HEK293 (cell line): ENCODE measurements around the gene ELL.

Source experiments
- CTCF ChIA-PET: fragments of 350-600 bp; formaldehyde crosslinking; extraction: SDS; loops from one replicate; lab custom pipeline; 2021; ENCODE audit warnings: antibody characterized with exemption; lab: Yijun Ruan, JAX
- POLR2A ChIA-PET: fragments of 300-600 bp; formaldehyde crosslinking; extraction: SDS; loops from one replicate; lab custom pipeline; 2020; ENCODE audit warnings: antibody characterized with exemption, inconsistent platforms; lab: Yijun Ruan, JAX
- H3K27ac ChIP-seq: fragments of 200-500 bp; sonication (Bioruptor generic); 2 replicates; pipeline ENCODE4 v1.5.1; 2014; ENCODE audit warnings: low read depth, low read length, control low read depth, inconsistent platforms; ENCODE audit errors: extremely low read depth
- H3K36me3 ChIP-seq, 2 experiments: fragments of 200-500 bp in 1 of 2; sonication (Bioruptor generic) in 1 of 2; 1 replicate in 1 of 2; 2 replicates in 1 of 2; pipeline ENCODE4 v1.5.1; 2014 to 2017; ENCODE audit warnings: inconsistent platforms in 2 of 2, low read length in 2 of 2; ENCODE audit not compliant: control insufficient read depth in 2 of 2, insufficient read depth in 1 of 2
- H3K4me1 ChIP-seq: fragments of 200-500 bp; sonication (Bioruptor generic); 2 replicates; pipeline ENCODE4 v1.5.1; 2014; ENCODE audit warnings: mild to moderate bottlenecking, low read length, inconsistent platforms; ENCODE audit not compliant: control insufficient read depth, insufficient read depth
- H3K4me3 ChIP-seq: 2 replicates; pipeline ENCODE4 v1.5.1; 2011; ENCODE audit warnings: low read depth, mild to moderate bottlenecking, control low read depth, low read length, moderate library complexity
- H3K9me3 ChIP-seq: fragments of 200-500 bp; sonication (Bioruptor generic); 2 replicates; pipeline ENCODE4 v1.5.1; 2014; ENCODE audit warnings: low read depth, low read length, inconsistent platforms; ENCODE audit not compliant: control insufficient read depth, insufficient read depth
- CTCF ChIP-seq: fragments of 450-650 bp; formaldehyde crosslinking; IDR thresholded peaks from 2 replicates; pipeline ENCODE4 v1.5.1; 2016; ENCODE audit warnings: missing biosample characterization, missing genetic modification characterization
- GLIS1 ChIP-seq: fragments of 450-650 bp; formaldehyde crosslinking; IDR thresholded peaks from 2 replicates; pipeline ENCODE4 v1.5.1; 2016; ENCODE audit warnings: missing biosample characterization, missing genetic modification characterization
- GLIS2 ChIP-seq: fragments of 450-650 bp; formaldehyde crosslinking; IDR thresholded peaks from 2 replicates; pipeline ENCODE4 v1.5.1; 2016; ENCODE audit warnings: missing biosample characterization, missing genetic modification characterization
- HOXA7 ChIP-seq: sonication (generic); formaldehyde crosslinking; IDR thresholded peaks from 2 replicates; pipeline ENCODE4 v1.8.1; 2022; ENCODE audit warnings: missing genetic modification reagents, borderline replicate concordance
- IKZF3 ChIP-seq: fragments of 450-650 bp; IDR thresholded peaks from 2 replicates; pipeline ENCODE4 v1.5.0; 2018; ENCODE audit warnings: missing biosample characterization, mild to moderate bottlenecking, missing genetic modification characterization, moderate library complexity
- KLF1 ChIP-seq: fragments of 450-650 bp; formaldehyde crosslinking; IDR thresholded peaks from 2 replicates; pipeline ENCODE4 v1.5.1; 2016; ENCODE audit warnings: missing biosample characterization, missing genetic modification characterization
- KLF9 ChIP-seq: fragments of 450-650 bp; formaldehyde crosslinking; IDR thresholded peaks from 2 replicates; pipeline ENCODE4 v1.5.1; 2016; ENCODE audit warnings: missing biosample characterization, missing genetic modification characterization, low read depth
- MYNN ChIP-seq: fragments of 450-650 bp; formaldehyde crosslinking; IDR thresholded peaks from 2 replicates; pipeline ENCODE4 v1.5.1; 2016; ENCODE audit warnings: missing biosample characterization, missing genetic modification characterization, borderline replicate concordance
- SCRT1 ChIP-seq: fragments of 450-650 bp; formaldehyde crosslinking; IDR thresholded peaks from 2 replicates; pipeline ENCODE4 v1.5.1; 2016; ENCODE audit warnings: missing biosample characterization, missing genetic modification characterization, borderline replicate concordance
- SETDB1 ChIP-seq: IDR thresholded peaks from one replicate; pipeline ENCODE4 v1.6.1; 2017; ENCODE audit warnings: mild to moderate bottlenecking, low read length, moderate library complexity, mixed read lengths; ENCODE audit not compliant: insufficient read length
- SP2 ChIP-seq: fragments of 450-650 bp; formaldehyde crosslinking; IDR thresholded peaks from 2 replicates; pipeline ENCODE4 v1.5.1; 2016; ENCODE audit warnings: missing biosample characterization, missing genetic modification characterization
- ZBTB21 ChIP-seq: fragments of 450-650 bp; formaldehyde crosslinking; IDR thresholded peaks from 2 replicates; pipeline ENCODE4 v1.5.1; 2017; ENCODE audit warnings: missing biosample characterization, missing genetic modification characterization
- ZBTB8A ChIP-seq: fragments of 450-650 bp; formaldehyde crosslinking; IDR thresholded peaks from 2 replicates; pipeline ENCODE4 v1.5.1; 2016; ENCODE audit warnings: missing biosample characterization, missing genetic modification characterization
- ZNF266 ChIP-seq: fragments of 450-650 bp; formaldehyde crosslinking; IDR thresholded peaks from 2 replicates; pipeline ENCODE4 v1.5.1; 2016; ENCODE audit warnings: missing biosample characterization, missing genetic modification characterization, low read depth
- ZNF292 ChIP-seq: fragments of 450-650 bp; formaldehyde crosslinking; IDR thresholded peaks from 2 replicates; pipeline ENCODE4 v1.5.1; 2016; ENCODE audit warnings: low read depth, missing biosample characterization, missing genetic modification characterization, borderline replicate concordance
- ZNF473 ChIP-seq: fragments of 450-650 bp; formaldehyde crosslinking; IDR thresholded peaks from 2 replicates; pipeline ENCODE4 v1.5.1; 2017; ENCODE audit warnings: missing biosample characterization, missing genetic modification characterization
- ZNF501 ChIP-seq: fragments of 450-650 bp; formaldehyde crosslinking; IDR thresholded peaks from 2 replicates; pipeline ENCODE4 v1.5.1; 2016; ENCODE audit warnings: missing biosample characterization, missing genetic modification characterization
- ZNF561 ChIP-seq: fragments of 450-650 bp; IDR thresholded peaks from 2 replicates; pipeline ENCODE4 v1.5.1; 2018; ENCODE audit warnings: missing biosample characterization, missing genetic modification characterization, borderline replicate concordance
- ZNF580 ChIP-seq: fragments of 450-650 bp; formaldehyde crosslinking; IDR thresholded peaks from 2 replicates; pipeline ENCODE4 v1.5.1; 2016; ENCODE audit warnings: missing biosample characterization, missing genetic modification characterization
- ZNF596 ChIP-seq: fragments of 450-650 bp; IDR thresholded peaks from 2 replicates; pipeline ENCODE4 v1.5.0; 2018; ENCODE audit warnings: missing biosample characterization, mild to moderate bottlenecking, missing genetic modification characterization, moderate library complexity
- ZNF654 ChIP-seq: fragments of 450-650 bp; formaldehyde crosslinking; IDR thresholded peaks from 2 replicates; pipeline ENCODE4 v1.5.1; 2016; ENCODE audit warnings: low read depth, missing biosample characterization, missing genetic modification characterization
- ZNF664 ChIP-seq: fragments of 450-650 bp; formaldehyde crosslinking; IDR thresholded peaks from 2 replicates; pipeline ENCODE4 v1.5.1; 2016; ENCODE audit warnings: missing biosample characterization, missing genetic modification characterization
- ZNF837 ChIP-seq: fragments of 450-650 bp; formaldehyde crosslinking; IDR thresholded peaks from 2 replicates; pipeline ENCODE4 v1.5.1; 2016; ENCODE audit warnings: missing biosample characterization, missing genetic modification characterization
- ZSCAN4 ChIP-seq: fragments of 450-650 bp; formaldehyde crosslinking; IDR thresholded peaks from 2 replicates; pipeline ENCODE4 v1.5.1; 2017; ENCODE audit warnings: missing biosample characterization, missing genetic modification characterization
- TF ChIP-seq, protein P1 (sequence below): fragments of 450-650 bp; formaldehyde crosslinking; IDR thresholded peaks from 2 replicates; pipeline ENCODE4 v1.5.1; 2016; ENCODE audit warnings: missing biosample characterization, missing genetic modification characterization

The ELL gene

GRCh38 chr19:18412610-18413239 lies 109.1 kb downstream of the ELL start:
- no peaks in the 10 kb centered on the region for H3K36me3 ChIP-seq
- TF ChIP-seq SCRT1 (tag by site-specific recombination) (no peak), ZNF292 (no peak), ZSCAN4 (tag by site-specific recombination) (no peak), ZNF501 (tag by site-specific recombination) (no peak), ZBTB21 (no peak), ZNF837 (no peak), SP2 (tag by site-specific recombination) (no peak), KLF1 (tag by site-specific recombination) (no peak), ZNF266 (tag by site-specific recombination) (no peak), ZNF473 (tag by site-specific recombination) (no peak), KLF9 (no peak), HOXA7 (CRISPR knock-in tag) (no peak), ZNF596 (no peak), ZBTB8A (tag by site-specific recombination) (no peak), MYNN (tag by site-specific recombination) (no peak), ZNF664 (tag by site-specific recombination) (no peak)
- TF ChIP-seq, protein P1, sequence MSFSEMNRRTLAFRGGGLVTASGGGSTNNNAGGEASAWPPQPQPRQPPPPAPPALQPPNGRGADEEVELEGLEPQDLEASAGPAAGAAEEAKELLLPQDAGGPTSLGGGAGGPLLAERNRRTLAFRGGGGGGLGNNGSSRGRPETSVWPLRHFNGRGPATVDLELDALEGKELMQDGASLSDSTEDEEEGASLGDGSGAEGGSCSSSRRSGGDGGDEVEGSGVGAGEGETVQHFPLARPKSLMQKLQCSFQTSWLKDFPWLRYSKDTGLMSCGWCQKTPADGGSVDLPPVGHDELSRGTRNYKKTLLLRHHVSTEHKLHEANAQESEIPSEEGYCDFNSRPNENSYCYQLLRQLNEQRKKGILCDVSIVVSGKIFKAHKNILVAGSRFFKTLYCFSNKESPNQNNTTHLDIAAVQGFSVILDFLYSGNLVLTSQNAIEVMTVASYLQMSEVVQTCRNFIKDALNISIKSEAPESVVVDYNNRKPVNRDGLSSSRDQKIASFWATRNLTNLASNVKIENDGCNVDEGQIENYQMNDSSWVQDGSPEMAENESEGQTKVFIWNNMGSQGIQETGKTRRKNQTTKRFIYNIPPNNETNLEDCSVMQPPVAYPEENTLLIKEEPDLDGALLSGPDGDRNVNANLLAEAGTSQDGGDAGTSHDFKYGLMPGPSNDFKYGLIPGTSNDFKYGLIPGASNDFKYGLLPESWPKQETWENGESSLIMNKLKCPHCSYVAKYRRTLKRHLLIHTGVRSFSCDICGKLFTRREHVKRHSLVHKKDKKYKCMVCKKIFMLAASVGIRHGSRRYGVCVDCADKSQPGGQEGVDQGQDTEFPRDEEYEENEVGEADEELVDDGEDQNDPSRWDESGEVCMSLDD (tag by site-specific recombination), result no peak
- ChIA-PET CTCF (interaction anchor here (0.6 to 6.7 kb wide), 11 partner anchors 11 to 1057 kb away, joined by 3 to 117 read pairs (median 5); partner anchors contain the start of genes GDF15 and JUND), POLR2A (interaction anchor here (0.6 to 2.5 kb wide), 4 partner anchors 69 to 806 kb away, joined by 3 to 18 read pairs (median 4); partner anchors contain the start of gene JUND)
- peaks cover 9% of the 10 kb centered on the region; the same call in 1 of the 2 replicates for H3K4me1 ChIP-seq
- H3K9me3 ChIP-seq, result no peaks in the 10 kb centered on the region
- H3K27ac ChIP-seq, result no peak overlapping the region
- H3K4me3 ChIP-seq, result no peak overlapping the region

- Histone ChIP-seq H3K27ac (no peak overlapping the region), H3K36me3 (no peaks in the 10 kb centered on the region), H3K4me3 (no peak overlapping the region), H3K4me1 (no peaks in the 10 kb centered on the region), H3K9me3 (no peaks in the 10 kb centered on the region)
- ChIA-PET CTCF (interaction anchor here (0.9 to 1.3 kb wide), 2 partner anchors 59 to 132 kb away, joined by 3 to 4 read pairs; no protein-coding TSS in a partner anchor), POLR2A (no interaction called here)
- TF ChIP-seq SETDB1 (no peak), GLIS2 (tag by site-specific recombination) (peak; percentile 27; the same call in 1 of the 2 replicates), IKZF3 (0 out of 2 replicates have a peak, but pooled peaks have one; percentile 10), ZNF654 (peak; percentile 13), GLIS1 (tag by site-specific recombination) (peak; percentile 67), ZNF580 (tag by site-specific recombination) (no peak), ZNF561 (tag by site-specific recombination) (0 out of 2 replicates have a peak, but pooled peaks have one; percentile 67), CTCF (tag by site-specific recombination) (peak; percentile 52; the same call in 1 of the 2 replicates), ZNF473 (tag by site-specific recombination) (no peak)
Measured at GRCh38 chr19:18408053-18408476, 113.8 kb downstream of the ELL start.
